ENCODE data around the gene UBE2J1.

Gene UBE2J1

GRCh38 chr6:89361171-89361570 lies 8.6 kb upstream of the UBE2J1 start:
- no peak for DNase-seq

GRCh38 chr6:89360415-89360999 lies 8.0 kb upstream of the UBE2J1 start:
- DNase-seq, result no peak

- DNase-seq, result no peak
Measured at GRCh38 chr6:89359561-89359960, 7.0 kb upstream of the UBE2J1 start.

GRCh38 chr6:89357390-89357789 lies 4.9 kb upstream of the UBE2J1 start:
- DNase-seq, result no peak

- DNase-seq, result no peak
Measured at GRCh38 chr6:89356642-89357170, 4.2 kb upstream of the UBE2J1 start.

GRCh38 chr6:89355511-89356194 lies 3.1 kb upstream of the UBE2J1 start:
- DNase-seq, result no peak

GRCh38 chr6:89353702-89354392 lies 1.3 kb upstream of the UBE2J1 start:
- no peak for DNase-seq

- no peak for DNase-seq
Measured at GRCh38 chr6:89353118-89353556, 615 bp upstream of the UBE2J1 start.

- DNase-seq, result peak; percentile 28
Measured at GRCh38 chr6:89351671-89352277, 748 bp downstream of the UBE2J1 start.

- DNase-seq, result peak; percentile 19
Measured at GRCh38 chr6:89350281-89350966, 2.1 kb downstream of the UBE2J1 start.

GRCh38 chr6:89348372-89348771 lies 4.2 kb downstream of the UBE2J1 start:
- no peak for DNase-seq

GRCh38 chr6:89347825-89348224 lies 4.7 kb downstream of the UBE2J1 start:
- no peak for DNase-seq

- DNase-seq, result no peak
Measured at GRCh38 chr6:89346433-89346832, 6.1 kb downstream of the UBE2J1 start.

- DNase-seq, result no peak
Measured at GRCh38 chr6:89339565-89339964, 13.0 kb downstream of the UBE2J1 start.

GRCh38 chr6:89335164-89335563 lies 17.4 kb downstream of the UBE2J1 start:
- no peak for DNase-seq

GRCh38 chr6:89330910-89331309 lies 21.6 kb downstream of the UBE2J1 start:
- DNase-seq, result no peak

GRCh38 chr6:89328976-89329375 lies 23.5 kb downstream of the UBE2J1 start:
- no peak for DNase-seq

- DNase-seq, result no peak
Measured at GRCh38 chr6:89324304-89324703, 28.2 kb downstream of the UBE2J1 start.

- no peak for DNase-seq
Measured at GRCh38 chr6:89323511-89323971, 29.0 kb downstream of the UBE2J1 start.

- DNase-seq, result no peak
Measured at GRCh38 chr6:89321131-89321970, 31.2 kb downstream of the UBE2J1 start.

- DNase-seq, result no peak
Measured at GRCh38 chr6:89320012-89320559, 32.4 kb downstream of the UBE2J1 start.
